SK-N-SH (cell line): ENCODE data around the gene SIRPA.

Experiments
- EZH2phosphoT487 ChIP-seq: fragments of 200-600 bp; sonication (generic); IDR thresholded peaks from 2 replicates; pipeline ENCODE4 v1.6.1; 2017; ENCODE audit warnings: low read depth, mixed run types, mild to moderate bottlenecking, antibody characterized with exemption, moderate library complexity, borderline replicate concordance
- GABPA ChIP-seq: IDR thresholded peaks from 2 replicates; pipeline ENCODE4 v1.4.0; 2012; ENCODE audit warnings: low read depth, mild to moderate bottlenecking
- GATA2 ChIP-seq: sonication (generic); formaldehyde crosslinking; IDR thresholded peaks from 2 replicates; pipeline ENCODE4 v1.5.0; 2020; ENCODE audit warnings: mild to moderate bottlenecking, missing genetic modification reagents
- JUND ChIP-seq: IDR thresholded peaks from 2 replicates; pipeline ENCODE4 v1.4.0; 2012
- MXI1 ChIP-seq: IDR thresholded peaks from 2 replicates; pipeline ENCODE4 v1.6.1; 2012; ENCODE audit warnings: mild to moderate bottlenecking, low read depth, low read length, improper control_type of control experiment
- POLR2AphosphoS5 ChIP-seq: IDR thresholded peaks from 2 replicates; pipeline ENCODE4 v1.6.1; 2012; ENCODE audit warnings: low read depth, low read length
- RCOR1 ChIP-seq: fragments of 150-350 bp; IDR thresholded peaks from 2 replicates; pipeline ENCODE4 v1.6.1; 2017; ENCODE audit warnings: antibody characterized with exemption, low read length
- RFX5 ChIP-seq: IDR thresholded peaks from 2 replicates; pipeline ENCODE4 v1.6.1; 2012; ENCODE audit warnings: mild to moderate bottlenecking, improper control_type of control experiment, low read length
- SMC3 ChIP-seq: IDR thresholded peaks from 2 replicates; pipeline ENCODE4 v1.6.1; 2012; ENCODE audit warnings: low read depth, low read length, improper control_type of control experiment
- TAF1 ChIP-seq: IDR thresholded peaks from 2 replicates; pipeline ENCODE4 v1.6.1; 2012; ENCODE audit warnings: low read depth, mild to moderate bottlenecking, low read length, moderate library complexity, borderline replicate concordance
- TCF12 ChIP-seq: IDR thresholded peaks from 2 replicates; pipeline ENCODE4 v1.4.0; 2012
- TF ChIP-seq, protein P1 (sequence below): fragments of 200-600 bp; sonication (generic); IDR thresholded peaks from 2 replicates; pipeline ENCODE4 v1.6.1; 2017; ENCODE audit warnings: antibody characterized with exemption, mild to moderate bottlenecking, moderate library complexity

- no peak for TF ChIP-seq JUND
- TF ChIP-seq, protein P1, sequence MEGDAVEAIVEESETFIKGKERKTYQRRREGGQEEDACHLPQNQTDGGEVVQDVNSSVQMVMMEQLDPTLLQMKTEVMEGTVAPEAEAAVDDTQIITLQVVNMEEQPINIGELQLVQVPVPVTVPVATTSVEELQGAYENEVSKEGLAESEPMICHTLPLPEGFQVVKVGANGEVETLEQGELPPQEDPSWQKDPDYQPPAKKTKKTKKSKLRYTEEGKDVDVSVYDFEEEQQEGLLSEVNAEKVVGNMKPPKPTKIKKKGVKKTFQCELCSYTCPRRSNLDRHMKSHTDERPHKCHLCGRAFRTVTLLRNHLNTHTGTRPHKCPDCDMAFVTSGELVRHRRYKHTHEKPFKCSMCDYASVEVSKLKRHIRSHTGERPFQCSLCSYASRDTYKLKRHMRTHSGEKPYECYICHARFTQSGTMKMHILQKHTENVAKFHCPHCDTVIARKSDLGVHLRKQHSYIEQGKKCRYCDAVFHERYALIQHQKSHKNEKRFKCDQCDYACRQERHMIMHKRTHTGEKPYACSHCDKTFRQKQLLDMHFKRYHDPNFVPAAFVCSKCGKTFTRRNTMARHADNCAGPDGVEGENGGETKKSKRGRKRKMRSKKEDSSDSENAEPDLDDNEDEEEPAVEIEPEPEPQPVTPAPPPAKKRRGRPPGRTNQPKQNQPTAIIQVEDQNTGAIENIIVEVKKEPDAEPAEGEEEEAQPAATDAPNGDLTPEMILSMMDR = no peak
- TF ChIP-seq MXI1 = no peak
- no peak for TF ChIP-seq GABPA
- TF ChIP-seq POLR2AphosphoS5 = no peak
- TF ChIP-seq RFX5 = no peak
- no peak for TF ChIP-seq TAF1
- TF ChIP-seq RCOR1 = no peak
- no peak for TF ChIP-seq SMC3
- no peak for TF ChIP-seq EZH2phosphoT487
- no peak for TF ChIP-seq GATA2
- no peak for TF ChIP-seq TCF12
Measured at GRCh38 chr20:1964061-1964460, 68.9 kb downstream of the SIRPA start.
